NB4 (cell line): ENCODE results near the gene AURKA.

Experiments
- CTCF ChIP-seq: IDR thresholded peaks from one replicate; pipeline ENCODE4 v1.5.1; 2012; ENCODE audit warnings: low read depth, low read length
- MYC ChIP-seq: IDR thresholded peaks from 2 replicates; pipeline ENCODE4 v1.6.1; 2011; ENCODE audit warnings: low read depth, low read length
- POLR2A ChIP-seq: IDR thresholded peaks from 2 replicates; pipeline ENCODE4 v1.6.1; 2011; ENCODE audit warnings: mild to moderate bottlenecking; ENCODE audit not compliant: insufficient read length; ENCODE audit errors: extremely low read depth
- TF ChIP-seq, protein P1 (sequence below): IDR thresholded peaks from 2 replicates; pipeline ENCODE4 v1.6.1; 2011; ENCODE audit warnings: low read depth, low read length

DNA sequence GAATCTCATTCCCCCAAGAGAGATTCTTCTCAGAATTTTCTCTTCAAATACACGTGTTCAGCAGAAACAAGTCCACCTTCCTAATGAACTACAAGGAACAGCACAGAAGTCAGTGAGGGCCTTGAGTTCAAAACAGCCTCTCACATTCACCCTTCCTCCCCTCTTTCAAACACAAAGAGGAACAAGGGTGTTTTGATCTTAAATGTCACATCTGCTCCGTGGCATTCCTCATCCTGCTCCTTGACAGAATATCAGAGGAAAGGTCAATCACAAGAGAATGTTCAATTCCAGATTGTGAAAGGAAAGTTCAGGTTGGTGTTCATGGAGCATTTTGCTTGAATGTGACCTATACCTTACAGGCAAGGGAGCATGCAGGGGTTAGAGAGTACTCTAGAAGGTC is 68.8 kb downstream of the AURKA start:
- no peak for TF ChIP-seq CTCF
- TF ChIP-seq POLR2A = no peak
- TF ChIP-seq, protein P1, sequence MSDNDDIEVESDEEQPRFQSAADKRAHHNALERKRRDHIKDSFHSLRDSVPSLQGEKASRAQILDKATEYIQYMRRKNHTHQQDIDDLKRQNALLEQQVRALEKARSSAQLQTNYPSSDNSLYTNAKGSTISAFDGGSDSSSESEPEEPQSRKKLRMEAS = no peak
- TF ChIP-seq MYC = no peak
